Activated CD4-positive, alpha-beta T cell treated with anti-CD3 and anti-CD28 coated beads, Interleukin-2, amount 50 U/mL, for 48 hours (primary cell): ENCODE measurements around the gene NRSN1.

Experiments
- DNase-seq, 2 experiments: peaks; one replicate each; pipeline ENCODE4 v3.0.0-alpha.2; 2020

The NRSN1 gene

GRCh38 chr6:24145690-24146131 lies 19.7 kb downstream of the NRSN1 start:
- no peak for DNase-seq

GRCh38 chr6:24146871-24147270 lies 20.9 kb downstream of the NRSN1 start:
- DNase-seq: no peak

- no peak for DNase-seq
Observed at GRCh38 chr6:24147511-24148153, 21.6 kb downstream of the NRSN1 start.

- DNase-seq: no peak
Observed at GRCh38 chr6:24148154-24148570, 22.1 kb downstream of the NRSN1 start.

- DNase-seq: no peak
Observed at GRCh38 chr6:24148684-24149083, 22.7 kb downstream of the NRSN1 start.

GRCh38 chr6:24149296-24149695 lies 23.3 kb downstream of the NRSN1 start:
- no peak for DNase-seq

GRCh38 chr6:24149836-24150235 lies 23.8 kb downstream of the NRSN1 start:
- no peak for DNase-seq

GRCh38 chr6:24152014-24152413 lies 26.0 kb downstream of the NRSN1 start:
- no peak for DNase-seq

GRCh38 chr6:24154121-24154520 lies 28.1 kb downstream of the NRSN1 start:
- DNase-seq: no peak

- DNase-seq: no peak
Observed at GRCh38 chr6:24157886-24158285, 31.9 kb downstream of the NRSN1 start.

- DNase-seq: no peak
Observed at GRCh38 chr6:24183584-24183983, 57.6 kb downstream of the NRSN1 start.

- no peak for DNase-seq
Observed at GRCh38 chr6:24186349-24186748, 60.3 kb downstream of the NRSN1 start.

GRCh38 chr6:24187965-24188577 lies 62.1 kb downstream of the NRSN1 start:
- DNase-seq: no peak

- no peak for DNase-seq
Observed at GRCh38 chr6:24188578-24189080, 62.6 kb downstream of the NRSN1 start.

- no peak for DNase-seq
Observed at GRCh38 chr6:24191346-24191745, 65.3 kb downstream of the NRSN1 start.

GRCh38 chr6:24193364-24193763 lies 67.3 kb downstream of the NRSN1 start:
- no peak for DNase-seq

GRCh38 chr6:24194978-24195700 lies 69.1 kb downstream of the NRSN1 start:
- DNase-seq: no peak

GRCh38 chr6:24195836-24196597 lies 70.0 kb downstream of the NRSN1 start:
- no peak for DNase-seq
